Measurements from ENCODE around the gene DNAH14. TPM values are rescaled to one million over a fixed set of nuclear protein-coding genes. Genes with fewer than 3 reads are reported as not detected.
"Not testable (repeated sequence)": the region's sequence is repeated elsewhere in the genome, so short reads cannot be mapped to it uniquely, and the experiment has no call there.

Gene DNAH14
- total RNA-seq, 2 donors from 2014 or later = 7.5 to 9.6 TPM

DNA sequence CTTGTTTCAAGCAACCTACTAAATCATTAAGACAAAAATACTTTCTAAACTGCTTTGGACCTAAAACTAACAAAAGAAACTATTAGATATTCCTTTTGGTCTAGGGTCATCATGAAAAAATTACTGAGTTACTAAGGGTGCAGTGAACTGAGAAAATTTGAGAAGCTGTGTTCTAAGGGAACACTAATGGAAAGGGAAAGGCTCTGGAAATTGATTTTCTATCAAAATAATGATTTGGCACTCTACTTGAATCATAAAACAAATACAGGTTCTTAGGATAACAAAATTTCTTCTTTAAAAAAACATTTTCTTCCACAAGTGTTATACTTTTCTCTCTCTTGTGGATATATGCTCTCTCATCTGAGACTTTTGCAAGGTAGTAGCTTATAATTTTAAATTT is 213.5 kb downstream of the DNAH14 start:
- intact Hi-C loops (cut with DNase I) = no loop called here
- H3K27me3 ChIP-seq = no peaks in the 10 kb centered on the region
- no peaks in the 10 kb centered on the region for H3K4me1 ChIP-seq
- H3K27ac ChIP-seq = no peak overlapping the region
- H3K4me3 ChIP-seq = no peak overlapping the region
- TF ChIP-seq, protein P1, sequence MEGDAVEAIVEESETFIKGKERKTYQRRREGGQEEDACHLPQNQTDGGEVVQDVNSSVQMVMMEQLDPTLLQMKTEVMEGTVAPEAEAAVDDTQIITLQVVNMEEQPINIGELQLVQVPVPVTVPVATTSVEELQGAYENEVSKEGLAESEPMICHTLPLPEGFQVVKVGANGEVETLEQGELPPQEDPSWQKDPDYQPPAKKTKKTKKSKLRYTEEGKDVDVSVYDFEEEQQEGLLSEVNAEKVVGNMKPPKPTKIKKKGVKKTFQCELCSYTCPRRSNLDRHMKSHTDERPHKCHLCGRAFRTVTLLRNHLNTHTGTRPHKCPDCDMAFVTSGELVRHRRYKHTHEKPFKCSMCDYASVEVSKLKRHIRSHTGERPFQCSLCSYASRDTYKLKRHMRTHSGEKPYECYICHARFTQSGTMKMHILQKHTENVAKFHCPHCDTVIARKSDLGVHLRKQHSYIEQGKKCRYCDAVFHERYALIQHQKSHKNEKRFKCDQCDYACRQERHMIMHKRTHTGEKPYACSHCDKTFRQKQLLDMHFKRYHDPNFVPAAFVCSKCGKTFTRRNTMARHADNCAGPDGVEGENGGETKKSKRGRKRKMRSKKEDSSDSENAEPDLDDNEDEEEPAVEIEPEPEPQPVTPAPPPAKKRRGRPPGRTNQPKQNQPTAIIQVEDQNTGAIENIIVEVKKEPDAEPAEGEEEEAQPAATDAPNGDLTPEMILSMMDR (IDR thresholded peaks at IDR 0.05) = no peak
- H3K9ac ChIP-seq (ENCODE audit: low read depth in 2 of 2, low read length in 2 of 2) = no peak overlapping the region
- DNase-seq = no peak
- no peaks in the 10 kb centered on the region for H3K9me3 ChIP-seq
- H3K36me3 ChIP-seq = no peaks in the 10 kb centered on the region

DNA sequence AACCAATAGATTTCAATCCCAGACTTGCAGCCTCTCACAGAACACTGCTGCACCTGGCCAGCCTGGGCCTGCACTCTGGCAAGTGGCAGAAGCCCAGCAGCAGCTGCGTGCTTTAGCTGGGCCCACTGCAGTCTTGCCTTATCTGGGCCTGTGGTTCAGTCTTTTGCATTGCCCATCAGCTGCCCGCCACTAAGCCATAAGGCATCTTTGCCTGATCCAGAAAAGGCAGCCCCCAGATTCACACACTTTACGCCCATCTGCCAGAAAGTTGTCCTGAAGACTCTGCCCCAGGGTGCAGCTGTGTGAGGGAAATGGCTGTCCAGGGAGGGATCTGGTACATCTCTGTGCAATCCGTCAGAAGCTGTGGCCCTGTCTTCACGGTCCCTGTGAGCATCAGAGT is 217.0 kb downstream of the DNAH14 start:
- Histone ChIP-seq H3K4me3 (no peak overlapping the region), H3K9me3 (no peaks in the 10 kb centered on the region), H3K27ac (no peak overlapping the region), H3K36me3 (no peaks in the 10 kb centered on the region), H3K4me1 (no peaks in the 10 kb centered on the region), H3K9ac (ENCODE audit: low read depth in 2 of 2, low read length in 2 of 2) (no peak overlapping the region), H3K27me3 (no peaks in the 10 kb centered on the region)
- DNase-seq = no peak
- intact Hi-C loops (cut with DNase I) = no loop called here
- TF ChIP-seq, protein P1 (IDR thresholded peaks at IDR 0.05) = no peak

DNA sequence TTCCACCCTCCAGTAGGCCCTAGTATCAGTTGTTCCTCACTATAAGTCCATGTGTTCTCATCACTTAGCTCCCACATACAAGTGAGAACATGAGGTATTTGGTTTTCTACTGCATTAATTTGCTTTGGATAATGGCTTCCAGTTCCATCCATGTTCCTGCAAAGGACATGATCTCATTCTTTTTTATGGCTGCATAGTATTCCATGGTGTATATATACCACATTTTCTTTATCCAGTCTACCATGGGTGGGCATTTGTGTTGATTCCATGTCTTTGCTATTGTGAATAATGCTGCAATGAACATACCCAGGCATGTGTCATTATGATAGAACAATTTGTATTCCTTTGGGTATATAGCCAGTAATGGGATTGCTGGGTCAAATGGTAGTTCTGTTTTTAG is 218.3 kb downstream of the DNAH14 start:
- H3K9ac ChIP-seq (ENCODE audit: low read depth in 2 of 2, low read length in 2 of 2); H3K27me3 ChIP-seq; intact Hi-C loops (cut with DNase I); H3K4me1 ChIP-seq; H3K4me3 ChIP-seq; DNase-seq; H3K36me3 ChIP-seq; H3K9me3 ChIP-seq; H3K27ac ChIP-seq: not testable (repeated sequence)

DNA sequence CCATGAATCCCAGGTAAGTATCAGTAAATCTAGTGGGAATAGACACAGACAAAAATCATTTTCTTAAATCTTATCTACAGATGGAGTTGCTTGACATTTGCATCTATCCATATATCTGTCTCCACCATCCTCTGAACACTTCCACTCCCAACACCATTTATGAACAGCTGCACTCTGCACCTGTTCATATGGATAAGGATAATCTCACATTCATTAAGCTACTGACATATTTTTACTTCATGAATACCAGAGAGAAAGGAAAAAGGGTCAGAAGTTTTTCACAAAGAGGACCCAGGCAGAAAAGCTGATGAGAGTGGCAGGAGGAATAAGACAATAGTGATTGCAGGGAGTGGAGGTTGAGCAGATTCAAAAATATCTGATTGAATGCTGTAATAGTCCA is 222.6 kb downstream of the DNAH14 start:
- H3K36me3 ChIP-seq = no peaks in the 10 kb centered on the region
- intact Hi-C loops (cut with DNase I) = no loop called here
- no peak overlapping the region for H3K9ac ChIP-seq (ENCODE audit: low read depth in 2 of 2, low read length in 2 of 2)
- TF ChIP-seq, protein P1 (IDR thresholded peaks at IDR 0.05) = no peak
- H3K27me3 ChIP-seq = no peaks in the 10 kb centered on the region
- no peak overlapping the region for H3K27ac ChIP-seq
- H3K9me3 ChIP-seq = no peaks in the 10 kb centered on the region
- H3K4me1 ChIP-seq = no peaks in the 10 kb centered on the region
- no peak for DNase-seq
- no peak overlapping the region for H3K4me3 ChIP-seq

DNA sequence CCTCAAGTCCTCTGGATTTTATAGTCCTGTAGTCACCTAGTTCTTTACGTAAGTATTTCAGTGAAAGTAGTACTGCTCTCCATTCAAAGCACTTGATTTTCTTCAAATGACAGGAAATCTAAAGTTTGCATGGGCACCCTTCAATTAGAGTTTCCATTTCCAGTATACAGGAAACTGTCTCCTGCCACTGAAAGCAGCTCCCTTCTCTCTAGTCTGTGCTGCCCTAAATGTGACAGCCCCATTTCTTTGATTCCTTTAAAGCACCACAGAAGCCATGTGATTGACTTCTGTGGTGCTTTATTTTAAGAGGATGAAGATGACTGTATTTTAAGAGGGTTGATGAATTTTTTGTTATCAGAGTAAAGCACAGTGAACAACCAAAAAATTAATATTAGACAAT is 226.1 kb downstream of the DNAH14 start:
- H3K9ac ChIP-seq (ENCODE audit: low read depth in 2 of 2, low read length in 2 of 2) = no peak overlapping the region
- TF ChIP-seq, protein P1 (IDR thresholded peaks at IDR 0.05) = no peak
- intact Hi-C loops (cut with DNase I) = no loop called here
- no peak overlapping the region for H3K27ac ChIP-seq
- H3K27me3 ChIP-seq = no peaks in the 10 kb centered on the region
- no peaks in the 10 kb centered on the region for H3K9me3 ChIP-seq
- DNase-seq = no peak
- no peaks in the 10 kb centered on the region for H3K4me1 ChIP-seq
- H3K36me3 ChIP-seq = no peaks in the 10 kb centered on the region
- no peak overlapping the region for H3K4me3 ChIP-seq

DNA sequence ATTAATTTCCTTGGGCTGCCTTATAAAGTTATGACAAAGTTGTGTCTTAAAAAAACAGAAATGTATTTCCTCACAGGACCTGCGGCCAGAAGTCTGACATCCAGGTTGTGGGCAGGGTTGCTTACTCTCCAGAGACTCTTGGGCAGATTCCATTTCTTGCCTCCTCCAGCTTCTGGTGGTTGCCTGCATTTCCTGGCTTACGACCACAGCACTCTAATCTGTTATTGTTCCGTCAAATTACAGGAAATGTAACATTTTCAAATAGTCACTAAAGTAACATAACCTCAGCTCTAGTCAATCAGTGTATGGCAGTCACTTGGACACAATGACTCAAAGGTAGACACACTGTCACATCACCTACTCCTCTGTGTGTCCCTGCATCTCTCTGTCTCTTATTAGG is 226.8 kb downstream of the DNAH14 start:
- no peak for DNase-seq
- no peak overlapping the region for H3K9ac ChIP-seq (ENCODE audit: low read depth in 2 of 2, low read length in 2 of 2)
- intact Hi-C loops (cut with DNase I) = no loop called here
- no peak overlapping the region for H3K4me3 ChIP-seq
- TF ChIP-seq, protein P1 (IDR thresholded peaks at IDR 0.05) = no peak
- no peaks in the 10 kb centered on the region for H3K9me3 ChIP-seq
- no peaks in the 10 kb centered on the region for H3K27me3 ChIP-seq
- no peaks in the 10 kb centered on the region for H3K4me1 ChIP-seq
- no peak overlapping the region for H3K27ac ChIP-seq
- no peaks in the 10 kb centered on the region for H3K36me3 ChIP-seq
